ENCODE results near the gene LEUTX. TPM values are rescaled to one million over a fixed set of nuclear protein-coding genes. Genes with fewer than 3 reads are reported as not detected.

The LEUTX gene
- total RNA-seq, 1 experiment from 2014 or later: not detected

- BruUV-seq (replicated peaks): no TSS peak
- H3K36me3 ChIP-seq (ENCODE audit: control insufficient read depth, insufficient read depth, low read length): peaks cover 68% of the 10 kb centered on the region
- ATAC-seq: no peak
- H3K27ac ChIP-seq (ENCODE audit: low read length): peak overlapping the region; percentile 76; the same call in 1 of the 2 replicates
- POLR2A ChIA-PET: interaction anchor here (0.6 kb wide), 2 partner anchors 9 to 25 kb away, joined by 3 to 11 read pairs; no protein-coding TSS in a partner anchor
- intact Hi-C loops (cut with micrococcal nuclease; ENCODE audit: unreplicated experiment) (loop anchor here (5.0 kb wide), 1 partner anchor 289 kb away; the partner anchor contains the start of gene EID2), in situ Hi-C loops (cut with HindIII; ENCODE audit: low pct_unique_long_range_greater_than_20kb, low sequenced_read_pairs) (no loop called here)
- H3K4me3 ChIP-seq (ENCODE audit: low read depth in 2 of 2, low read length in 2 of 2): no peak overlapping the region
- H3K27me3 ChIP-seq (ENCODE audit: control insufficient read depth, insufficient read depth, low read length): no peaks in the 10 kb centered on the region
- TF ChIP-seq CTCF (IDR thresholded peaks at IDR 0.05) (no peak), TCF7L2 (IDR thresholded peaks at IDR 0.05; ENCODE audit: low read depth, low read length) (no peak), REST (IDR thresholded peaks at IDR 0.05; ENCODE audit: insufficient read depth in 1 of 2, low read depth in 2 of 2, low read length in 1 of 2) (no peak), POLR2AphosphoS5 (IDR thresholded peaks at IDR 0.05; ENCODE audit: low read depth, low read length) (no peak), SIN3A (IDR thresholded peaks at IDR 0.05; ENCODE audit: borderline replicate concordance, insufficient read depth, low read depth, low read length) (no peak)
- no peaks in the 10 kb centered on the region for H3K9me3 ChIP-seq (ENCODE audit: control insufficient read depth, insufficient read depth, low read depth, low read length)
- H3K4me1 ChIP-seq (ENCODE audit: control insufficient read depth, insufficient read depth, low read length): peaks cover 28% of the 10 kb centered on the region
- CTCF ChIA-PET: no interaction called here
- no peak for DNase-seq (ENCODE audit: low read depth, low spot score)
Observed at GRCh38 chr19:39831679-39832078, 53.0 kb downstream of the LEUTX start.

GRCh38 chr19:39832341-39833083, 53.9 kb downstream of the LEUTX start:
- in situ Hi-C loops (cut with HindIII; ENCODE audit: low pct_unique_long_range_greater_than_20kb, low sequenced_read_pairs) (no loop called here), intact Hi-C loops (cut with micrococcal nuclease; ENCODE audit: unreplicated experiment) (loop anchor here (5.0 kb wide), 1 partner anchor 290 kb away; the partner anchor contains the start of gene EID2)
- Histone ChIP-seq H3K27me3 (ENCODE audit: control insufficient read depth, insufficient read depth, low read length) (no peaks in the 10 kb centered on the region), H3K4me1 (ENCODE audit: control insufficient read depth, insufficient read depth, low read length) (peaks cover 28% of the 10 kb centered on the region), H3K36me3 (ENCODE audit: control insufficient read depth, insufficient read depth, low read length) (peaks cover 69% of the 10 kb centered on the region), H3K9me3 (ENCODE audit: control insufficient read depth, insufficient read depth, low read depth, low read length) (no peaks in the 10 kb centered on the region), H3K27ac (ENCODE audit: low read length) (peak overlapping the region; percentile 76), H3K4me3 (ENCODE audit: low read depth in 2 of 2, low read length in 2 of 2) (peak overlapping the region; percentile 36 to 57)
- POLR2A ChIA-PET: interaction anchor here (1.2 to 2.2 kb wide), 7 partner anchors 8 to 318 kb away, joined by 3 to 177 read pairs (median 20); partner anchors contain the start of gene FBL
- no TSS peak for BruUV-seq (replicated peaks)
- ATAC-seq: no peak
- no peak for DNase-seq (ENCODE audit: low read depth, low spot score)
- TF ChIP-seq SIN3A (IDR thresholded peaks at IDR 0.05; ENCODE audit: borderline replicate concordance, insufficient read depth, low read depth, low read length) (no peak), REST (IDR thresholded peaks at IDR 0.05; ENCODE audit: insufficient read depth in 1 of 2, low read depth in 2 of 2, low read length in 1 of 2) (no peak)
- CTCF ChIA-PET: interaction anchor here (0.6 to 2.1 kb wide), 5 partner anchors 12 to 473 kb away, joined by 5 to 109 read pairs (median 8); partner anchors contain the start of gene FBL

All from Panc1 (cell line).